ENCODE data around the gene ZNF423. TPM values are rescaled to one million over a fixed set of nuclear protein-coding genes. Genes with fewer than 3 reads are reported as not detected.

Gene ZNF423
- total RNA-seq, 2 donors from 2014 or later: 4.7 to 7.3 TPM

DNA sequence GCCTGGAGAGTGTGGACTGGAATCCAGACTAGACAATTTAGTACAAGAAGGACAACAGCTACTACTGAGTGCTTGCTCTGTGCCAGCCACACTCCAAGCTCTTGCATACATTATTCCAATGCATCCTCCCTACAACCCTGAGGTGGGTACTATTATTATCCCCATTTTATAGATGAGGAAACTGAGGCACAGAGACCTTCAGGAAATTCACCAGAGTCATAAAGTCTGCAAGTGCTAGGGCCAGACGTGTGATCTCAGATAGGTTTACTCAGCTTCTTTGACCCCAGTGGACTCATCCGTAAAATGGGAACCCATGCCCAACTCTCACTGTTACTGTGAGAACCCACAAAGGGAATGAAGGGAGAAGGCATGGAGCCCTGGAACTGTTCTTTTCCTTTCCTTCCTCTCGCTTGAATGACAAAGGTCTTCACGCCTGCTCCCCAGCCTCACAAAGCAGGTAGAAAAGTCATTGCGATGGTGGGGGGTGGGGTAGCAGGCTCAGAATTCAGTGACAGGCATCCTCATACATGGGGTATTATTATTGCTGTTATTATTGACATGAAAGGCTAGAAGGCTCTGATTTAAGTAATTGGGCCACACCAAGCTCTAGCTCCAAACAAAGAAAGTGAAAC is 160.0 kb downstream of the ZNF423 start:
- DNase-seq: no peak
- intact Hi-C loops (cut with DNase I): no loop called here
- Histone ChIP-seq H3K4me1 (no peaks in the 10 kb centered on the region), H3K9me3 (no peaks in the 10 kb centered on the region), H3K4me3 (no peak overlapping the region), H3K27me3 (no peaks in the 10 kb centered on the region), H3K9ac (ENCODE audit: low read depth in 2 of 2, low read length in 2 of 2) (no peak overlapping the region), H3K36me3 (no peaks in the 10 kb centered on the region), H3K27ac (no peak overlapping the region)
- TF ChIP-seq, protein P1, sequence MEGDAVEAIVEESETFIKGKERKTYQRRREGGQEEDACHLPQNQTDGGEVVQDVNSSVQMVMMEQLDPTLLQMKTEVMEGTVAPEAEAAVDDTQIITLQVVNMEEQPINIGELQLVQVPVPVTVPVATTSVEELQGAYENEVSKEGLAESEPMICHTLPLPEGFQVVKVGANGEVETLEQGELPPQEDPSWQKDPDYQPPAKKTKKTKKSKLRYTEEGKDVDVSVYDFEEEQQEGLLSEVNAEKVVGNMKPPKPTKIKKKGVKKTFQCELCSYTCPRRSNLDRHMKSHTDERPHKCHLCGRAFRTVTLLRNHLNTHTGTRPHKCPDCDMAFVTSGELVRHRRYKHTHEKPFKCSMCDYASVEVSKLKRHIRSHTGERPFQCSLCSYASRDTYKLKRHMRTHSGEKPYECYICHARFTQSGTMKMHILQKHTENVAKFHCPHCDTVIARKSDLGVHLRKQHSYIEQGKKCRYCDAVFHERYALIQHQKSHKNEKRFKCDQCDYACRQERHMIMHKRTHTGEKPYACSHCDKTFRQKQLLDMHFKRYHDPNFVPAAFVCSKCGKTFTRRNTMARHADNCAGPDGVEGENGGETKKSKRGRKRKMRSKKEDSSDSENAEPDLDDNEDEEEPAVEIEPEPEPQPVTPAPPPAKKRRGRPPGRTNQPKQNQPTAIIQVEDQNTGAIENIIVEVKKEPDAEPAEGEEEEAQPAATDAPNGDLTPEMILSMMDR (IDR thresholded peaks at IDR 0.05): no peak

DNA sequence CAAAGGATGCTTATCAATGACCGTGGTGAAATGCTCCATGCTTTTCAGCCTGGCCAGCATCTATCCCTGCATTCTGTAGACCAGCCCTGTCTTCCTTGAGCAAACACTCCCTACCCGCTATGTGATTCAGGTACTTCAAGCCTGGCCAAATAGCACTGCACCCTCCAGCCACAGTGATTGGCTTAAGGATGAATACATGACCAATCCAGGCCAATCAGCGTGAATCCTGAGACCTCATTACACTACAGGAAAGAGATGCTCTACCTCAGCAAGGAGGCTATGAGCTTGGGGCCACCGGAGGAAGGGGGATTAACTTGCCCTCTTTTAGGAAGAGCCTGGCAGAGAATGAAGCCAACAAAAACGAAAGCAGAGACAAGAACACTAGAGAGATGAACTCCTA is 162.5 kb downstream of the ZNF423 start:
- Histone ChIP-seq H3K36me3 (no peaks in the 10 kb centered on the region), H3K9me3 (no peaks in the 10 kb centered on the region), H3K27me3 (no peaks in the 10 kb centered on the region), H3K4me1 (no peaks in the 10 kb centered on the region), H3K9ac (ENCODE audit: low read depth in 2 of 2, low read length in 2 of 2) (no peak overlapping the region), H3K4me3 (no peak overlapping the region), H3K27ac (no peak overlapping the region)
- DNase-seq: no peak
- intact Hi-C loops (cut with DNase I): no loop called here
- TF ChIP-seq, protein P1 (IDR thresholded peaks at IDR 0.05): no peak

DNA sequence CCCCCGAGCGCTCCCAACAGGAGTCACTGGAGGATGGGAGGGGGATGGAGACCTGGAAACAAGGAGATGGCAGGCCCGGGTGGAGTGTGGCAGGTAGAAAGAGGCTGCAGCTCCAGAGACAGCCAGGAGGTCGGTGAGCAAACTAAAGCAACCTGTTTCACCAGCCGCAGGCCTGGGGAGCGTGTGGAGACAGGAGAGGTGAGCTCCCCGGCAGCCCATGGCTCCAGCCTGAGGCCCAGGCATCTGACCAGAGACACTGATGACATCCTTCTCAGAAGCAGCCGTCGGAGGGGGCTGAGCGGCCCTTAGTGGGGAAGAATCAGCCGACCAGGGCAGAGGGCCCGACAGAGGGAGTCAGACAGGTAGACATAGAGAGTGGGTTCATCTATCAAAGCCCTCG is 165.1 kb downstream of the ZNF423 start:
- Histone ChIP-seq H3K36me3 (no peaks in the 10 kb centered on the region), H3K4me1 (no peaks in the 10 kb centered on the region), H3K27me3 (no peaks in the 10 kb centered on the region), H3K4me3 (no peak overlapping the region), H3K9ac (ENCODE audit: low read depth in 2 of 2, low read length in 2 of 2) (no peak overlapping the region), H3K27ac (no peak overlapping the region), H3K9me3 (no peaks in the 10 kb centered on the region)
- TF ChIP-seq, protein P1 (IDR thresholded peaks at IDR 0.05): no peak
- intact Hi-C loops (cut with DNase I): no loop called here
- no peak for DNase-seq

DNA sequence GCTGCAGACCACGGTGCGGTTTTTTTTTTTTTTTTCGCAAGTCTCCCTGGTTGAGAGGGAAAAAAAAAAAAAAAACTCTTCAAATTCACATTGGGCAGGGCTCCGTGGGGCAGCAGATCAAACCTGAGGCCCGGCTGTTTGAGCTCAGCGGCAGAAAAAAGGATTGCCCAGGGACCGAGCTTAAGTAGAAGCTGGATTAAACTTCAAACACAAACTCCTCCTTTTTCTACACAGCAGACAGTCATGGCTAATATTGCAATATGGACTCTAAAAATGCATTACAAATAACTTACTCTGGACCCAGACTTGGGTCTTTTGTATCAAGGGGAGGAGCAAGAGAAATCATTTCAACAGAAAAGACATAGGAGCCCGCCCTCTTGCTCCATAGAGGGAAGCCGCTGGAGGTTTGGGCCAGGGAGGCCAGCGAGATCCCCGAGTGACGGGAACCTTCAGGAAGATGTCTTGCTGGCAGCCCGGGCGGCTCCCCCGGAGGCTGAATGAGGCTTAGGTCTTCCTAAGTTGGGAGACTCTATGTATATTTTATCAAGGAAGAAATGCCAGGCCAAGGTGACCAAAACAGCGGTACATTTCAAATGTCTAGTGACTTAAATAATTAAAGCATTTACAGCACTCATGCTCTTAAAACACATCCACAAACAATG is 167.7 kb downstream of the ZNF423 start:
- no peaks in the 10 kb centered on the region for H3K4me1 ChIP-seq
- H3K9ac ChIP-seq (ENCODE audit: low read depth in 2 of 2, low read length in 2 of 2): no peak overlapping the region
- intact Hi-C loops (cut with DNase I): no loop called here
- no peak overlapping the region for H3K27ac ChIP-seq
- no peak for DNase-seq
- H3K36me3 ChIP-seq: no peaks in the 10 kb centered on the region
- no peaks in the 10 kb centered on the region for H3K27me3 ChIP-seq
- H3K9me3 ChIP-seq: no peaks in the 10 kb centered on the region
- H3K4me3 ChIP-seq: no peak overlapping the region
- TF ChIP-seq, protein P1 (IDR thresholded peaks at IDR 0.05): no peak

DNA sequence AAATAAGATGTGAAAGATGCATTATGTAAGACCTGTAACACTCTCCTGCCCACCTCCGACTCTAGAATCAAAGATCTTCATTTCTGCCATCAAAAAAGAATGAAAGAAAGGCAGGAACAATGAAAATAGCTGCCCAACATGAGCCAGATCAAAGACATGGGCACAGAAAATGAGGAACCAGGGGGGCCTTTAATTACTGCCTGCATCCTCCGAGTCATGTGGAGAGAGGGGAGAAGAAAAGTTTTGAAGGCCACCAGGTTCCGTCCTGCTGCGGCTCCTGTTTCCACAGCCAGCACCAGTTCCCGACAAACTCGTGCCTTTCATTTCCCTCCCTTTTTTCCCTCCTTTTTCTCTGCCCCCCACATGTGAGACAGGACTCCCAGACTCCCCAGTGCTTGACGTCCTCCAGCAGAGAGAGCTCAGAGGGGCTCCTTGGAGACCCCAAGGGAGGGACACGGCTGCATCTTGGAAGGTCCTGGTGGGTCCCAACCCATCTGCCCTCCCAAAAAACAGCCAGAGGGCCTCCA is 168.4 kb downstream of the ZNF423 start:
- Histone ChIP-seq H3K9ac (ENCODE audit: low read depth in 2 of 2, low read length in 2 of 2) (no peak overlapping the region), H3K27ac (no peak overlapping the region), H3K4me1 (no peaks in the 10 kb centered on the region), H3K9me3 (no peaks in the 10 kb centered on the region), H3K36me3 (no peaks in the 10 kb centered on the region), H3K27me3 (no peaks in the 10 kb centered on the region), H3K4me3 (no peak overlapping the region)
- DNase-seq: no peak
- TF ChIP-seq, protein P1 (IDR thresholded peaks at IDR 0.05): no peak
- intact Hi-C loops (cut with DNase I): no loop called here
